Astrocyte (in vitro differentiated cells and primary cell): ENCODE data around the gene SFT2D1. TPM values are rescaled to one million over a fixed set of nuclear protein-coding genes. Genes with fewer than 3 reads are reported as not detected.
"Not testable (repeated sequence)": the region's sequence is repeated elsewhere in the genome, so short reads cannot be mapped to it uniquely, and the experiment has no call there.

Source experiments
- DNase-seq: peaks from one replicate; pipeline ENCODE4 v3.0.0-alpha.2; 2010; ENCODE audit warnings: low read depth
- FAIRE-seq: peaks from 2 replicates; lab custom pipeline; 2011; peaks lifted over from hg19 to GRCh38; lab: Jason Lieb, UNC
- H2AFZ ChIP-seq: 2 replicates; pipeline ENCODE4 v1.6.0; 2012; ENCODE audit warnings: low read depth, low read length, inconsistent platforms
- H3K27ac ChIP-seq: 2 replicates; pipeline ENCODE4 v1.5.1; 2011; ENCODE audit warnings: low read depth, low read length, inconsistent platforms
- H3K27me3 ChIP-seq: 2 replicates; pipeline ENCODE4 v1.6.0; 2011; ENCODE audit warnings: low read length, inconsistent platforms; ENCODE audit not compliant: insufficient read depth
- H3K36me3 ChIP-seq: 2 replicates; pipeline ENCODE4 v1.5.1; 2011; ENCODE audit warnings: low read length, inconsistent platforms; ENCODE audit not compliant: insufficient read depth
- H3K4me1 ChIP-seq: 2 replicates; pipeline ENCODE4 v1.5.1; 2011; ENCODE audit warnings: low read length, inconsistent platforms; ENCODE audit not compliant: insufficient read depth
- H3K4me2 ChIP-seq: 2 replicates; pipeline ENCODE4 v1.6.0; 2012; ENCODE audit warnings: low read length, inconsistent platforms
- H3K4me3 ChIP-seq: 2 replicates; pipeline ENCODE4 v1.5.1; 2011; ENCODE audit warnings: low read depth, mild to moderate bottlenecking, low read length, inconsistent platforms; ENCODE audit not compliant: insufficient read depth
- H3K79me2 ChIP-seq: 2 replicates; pipeline ENCODE4 v1.6.0; 2012; ENCODE audit warnings: mild to moderate bottlenecking, low read length, inconsistent platforms; ENCODE audit not compliant: insufficient read depth
- H3K9ac ChIP-seq: 2 replicates; pipeline ENCODE4 v1.6.0; 2012; ENCODE audit warnings: mild to moderate bottlenecking, low read length, inconsistent platforms
- H3K9me3 ChIP-seq: 2 replicates; pipeline ENCODE4 v1.5.1; 2012; ENCODE audit warnings: low read depth, mild to moderate bottlenecking, low read length, inconsistent platforms; ENCODE audit not compliant: insufficient read depth
- H4K20me1 ChIP-seq: 2 replicates; pipeline ENCODE4 v1.6.0; 2012; ENCODE audit warnings: low read length, inconsistent platforms; ENCODE audit not compliant: insufficient read depth
- H3K27ac Mint-ChIP-seq: one replicate; pipeline ENCODE4 v1.8.0; 2021; ENCODE audit warnings: mild to moderate bottlenecking, mixed read lengths; ENCODE audit not compliant: unreplicated experiment
- H3K27me3 Mint-ChIP-seq: one replicate; pipeline ENCODE4 v1.8.0; 2021; ENCODE audit warnings: low read depth, mixed read lengths; ENCODE audit not compliant: unreplicated experiment
- H3K36me3 Mint-ChIP-seq: one replicate; pipeline ENCODE4 v1.8.0; 2021; ENCODE audit warnings: low read depth, mixed read lengths; ENCODE audit not compliant: unreplicated experiment
- H3K4me1 Mint-ChIP-seq: one replicate; pipeline ENCODE4 v1.8.0; 2021; ENCODE audit warnings: low read depth, mixed read lengths; ENCODE audit not compliant: unreplicated experiment
- H3K4me3 Mint-ChIP-seq: one replicate; pipeline ENCODE4 v1.8.0; 2021; ENCODE audit warnings: mild to moderate bottlenecking, moderate library complexity, mixed read lengths; ENCODE audit not compliant: unreplicated experiment
- H3K9me3 Mint-ChIP-seq: one replicate; pipeline ENCODE4 v1.8.0; 2021; ENCODE audit warnings: mild to moderate bottlenecking, mixed read lengths; ENCODE audit not compliant: unreplicated experiment
- CTCF ChIP-seq: IDR thresholded peaks from 2 replicates; pipeline ENCODE4 v1.5.1; 2011; ENCODE audit warnings: low read depth, mild to moderate bottlenecking, inconsistent platforms, low read length, moderate library complexity; ENCODE audit not compliant: insufficient read depth
- EZH2 ChIP-seq: IDR thresholded peaks from 2 replicates; pipeline ENCODE4 v1.6.1; 2012; ENCODE audit warnings: mild to moderate bottlenecking, low read length, inconsistent platforms; ENCODE audit not compliant: insufficient read depth
- total RNA-seq: library from RNA; stranded (reverse); gene quantifications from 2 replicates; pipeline ENCODE4 v1.2.1, GENCODE V29; 2021

SFT2D1 gene
- total RNA-seq, 1 donor from 2014 or later, result 63.9 TPM

- Histone ChIP-seq H3K27me3 (peaks cover 8% of the 10 kb centered on the region), H3K4me2 (no peak overlapping the region), H3K27ac (no peak overlapping the region), H3K9ac (no peak overlapping the region), H3K79me2 (no peaks in the 10 kb centered on the region), H3K4me1 (no peaks in the 10 kb centered on the region), H2AFZ (no peak overlapping the region), H4K20me1 (no peaks in the 10 kb centered on the region), H3K36me3 (no peaks in the 10 kb centered on the region), H3K4me3 (no peak overlapping the region), H3K9me3 (no peaks in the 10 kb centered on the region)
- Mint-ChIP-seq H3K36me3 (peaks cover 1% of the 10 kb centered on the region), H3K27me3 (peaks cover 24% of the 10 kb centered on the region), H3K27ac (no peak overlapping the region), H3K4me3 (no peak overlapping the region), H3K9me3 (no peaks in the 10 kb centered on the region), H3K4me1 (no peaks in the 10 kb centered on the region)
- FAIRE-seq (no peak), DNase-seq (no peak)
- TF ChIP-seq CTCF (no peak), EZH2 (no peak)
These were observed 46.1 kb upstream of the SFT2D1 start for GRCh38 chr6:166388290-166389004.

GRCh38 chr6:166387642-166388289, 45.4 kb upstream of the SFT2D1 start:
- H3K79me2 ChIP-seq, result no peaks in the 10 kb centered on the region
- H2AFZ ChIP-seq, result no peak overlapping the region
- Mint-ChIP-seq H3K4me3 (no peak overlapping the region), H3K9me3 (no peaks in the 10 kb centered on the region), H3K27me3 (peaks cover 22% of the 10 kb centered on the region), H3K36me3 (peaks cover 1% of the 10 kb centered on the region), H3K4me1 (no peaks in the 10 kb centered on the region), H3K27ac (no peak overlapping the region)
- H3K27ac ChIP-seq, result no peak overlapping the region
- no peak overlapping the region for H3K9ac ChIP-seq
- peaks cover 8% of the 10 kb centered on the region for H3K27me3 ChIP-seq
- H4K20me1 ChIP-seq, result no peaks in the 10 kb centered on the region
- H3K4me2 ChIP-seq, result no peak overlapping the region
- no peak for DNase-seq
- H3K9me3 ChIP-seq, result no peaks in the 10 kb centered on the region
- no peak overlapping the region for H3K4me3 ChIP-seq
- H3K4me1 ChIP-seq, result no peaks in the 10 kb centered on the region
- no peak for TF ChIP-seq CTCF
- TF ChIP-seq EZH2, result no peak
- no peaks in the 10 kb centered on the region for H3K36me3 ChIP-seq
- no peak for FAIRE-seq

- not testable (repeated sequence) for H3K27ac Mint-ChIP-seq, FAIRE-seq, H3K9ac ChIP-seq, H3K27ac ChIP-seq, H3K9me3 Mint-ChIP-seq, H3K9me3 ChIP-seq, H3K4me1 Mint-ChIP-seq, H3K79me2 ChIP-seq, H3K4me2 ChIP-seq, H3K36me3 ChIP-seq, H4K20me1 ChIP-seq, H3K27me3 ChIP-seq, H3K4me3 ChIP-seq, H3K36me3 Mint-ChIP-seq, H3K4me1 ChIP-seq, H2AFZ ChIP-seq, H3K4me3 Mint-ChIP-seq, DNase-seq
- H3K27me3 Mint-ChIP-seq, result peaks cover 20% of the 10 kb centered on the region
These were observed 44.8 kb upstream of the SFT2D1 start for GRCh38 chr6:166387098-166387497.
